ENCODE results near the gene ZNF280D. TPM values are rescaled to one million over a fixed set of nuclear protein-coding genes. Genes with fewer than 3 reads are reported as not detected.

Gene ZNF280D
- total and polyA plus RNA-seq, 2 of the 4 experiments (the other 2 are of a cell fraction) = 8.3 to 21.0 TPM

GRCh38 chr15:56677271-56677670, 56.0 kb downstream of the ZNF280D start:
- Histone ChIP-seq H3K4me1 (ENCODE audit: control insufficient read depth, insufficient read depth, low read length) (no peaks in the 10 kb centered on the region), H3K4me2 (ENCODE audit: low read depth, low read length) (no peak overlapping the region), H3K4ac (ENCODE audit: low read depth, low read length) (no peak overlapping the region), H3K36me3 (ENCODE audit: control insufficient read depth, insufficient read depth, low read length) (peaks cover 3% of the 10 kb centered on the region; the same call in 1 of the 2 replicates), H3K14ac (replicated peaks; ENCODE audit: low read depth, low read length) (no peak overlapping the region), H2AK5ac (ENCODE audit: low read depth, low read length) (no peak overlapping the region), H4K91ac (ENCODE audit: insufficient read depth, low read depth, low read length) (no peak overlapping the region), H3K23ac (ENCODE audit: low read depth, low read length) (no peak overlapping the region), H4K5ac (ENCODE audit: low read depth, low read length) (no peak overlapping the region), H2AK9ac (replicated peaks; ENCODE audit: low read depth, low read length, poor library complexity) (no peak overlapping the region), H2BK120ac (ENCODE audit: low read depth, low read length) (no peak overlapping the region), H4K20me1 (ENCODE audit: insufficient read depth, low read length) (no peaks in the 10 kb centered on the region), H4K8ac (ENCODE audit: low read depth in 2 of 2, low read length in 2 of 2) (no peak overlapping the region), H2BK5ac (ENCODE audit: low read depth, low read length, poor library complexity, severe bottlenecking) (no peak overlapping the region), H3K18ac (ENCODE audit: low read depth, low read length) (no peak overlapping the region), H3K9me3 (ENCODE audit: control insufficient read depth, insufficient read depth, low read length) (no peaks in the 10 kb centered on the region), H2BK15ac (ENCODE audit: low read depth, low read length) (no peak overlapping the region), H3K56ac (ENCODE audit: extremely low read depth, insufficient read depth, low read length) (no peak overlapping the region), H3K27me3 (ENCODE audit: control insufficient read depth, insufficient read depth, low read length) (no peaks in the 10 kb centered on the region), H3K9me1 (ENCODE audit: insufficient read depth, low read length) (no peaks in the 10 kb centered on the region), H2BK20ac (ENCODE audit: low read depth, low read length) (no peak overlapping the region), H3K9ac (ENCODE audit: low read depth, low read length) (no peak overlapping the region), H3K4me3 (ENCODE audit: insufficient read depth, low read depth, low read length) (no peak overlapping the region), H2AFZ (replicated peaks; ENCODE audit: low read length, poor library complexity) (no peak overlapping the region), H3K79me1 (ENCODE audit: low read depth in 1 of 2, low read length in 2 of 2) (peaks cover 0 to 6% of the 10 kb centered on the region in 2 experiments; a peak in 2 of 4 replicates), H3K27ac (ENCODE audit: insufficient read depth, low read length) (no peak overlapping the region)
- DNase-seq (no peak), ATAC-seq (ENCODE audit: low read depth) (no peak)
- in situ Hi-C loops (cut with MboI; ENCODE audit: low sequenced_read_pairs) (no loop called here), dilution Hi-C loops (cut with HindIII; ENCODE audit: low sequenced_read_pairs, unreplicated experiment) (no loop called here), intact Hi-C loops (cut with micrococcal nuclease) (no loop called here)
- BruUV-seq (replicated peaks) = no TSS peak
- CTCF ChIA-PET = interaction anchor here (1.0 kb wide), 1 partner anchor 186 kb away, joined by 3 read pairs; no protein-coding TSS in a partner anchor
- POLR2A ChIA-PET (ENCODE audit: unreplicated experiment) = no interaction called here
- TF ChIP-seq USF2 (IDR thresholded peaks at IDR 0.05; ENCODE audit: low read depth, low read length) (no peak), BHLHE40 (IDR thresholded peaks at IDR 0.05; ENCODE audit: low read depth, low read length) (no peak), POLR2A (IDR thresholded peaks at IDR 0.05; ENCODE audit: low read depth, low read length) (no peak), FOS (IDR thresholded peaks at IDR 0.05; ENCODE audit: low read depth, low read length) (no peak), SMC3 (IDR thresholded peaks at IDR 0.05; ENCODE audit: low read depth, low read length) (no peak), RAD21 (IDR thresholded peaks at IDR 0.05; ENCODE audit: low read length) (no peak), NFE2L2 (IDR thresholded peaks at IDR 0.05; ENCODE audit: low read depth, low read length) (no peak), MAZ (IDR thresholded peaks at IDR 0.05; ENCODE audit: borderline replicate concordance, low read depth, low read length) (no peak), CEBPB (IDR thresholded peaks at IDR 0.05; ENCODE audit: low read depth, low read length) (no peak), RCOR1 (IDR thresholded peaks at IDR 0.05; ENCODE audit: insufficient replicate concordance, low read length) (no peak), ELK1 (IDR thresholded peaks at IDR 0.05; ENCODE audit: borderline replicate concordance, low read depth, low read length) (no peak), CHD1 (IDR thresholded peaks at IDR 0.05; ENCODE audit: low read depth, low read length) (no peak), MXI1 (IDR thresholded peaks at IDR 0.05; ENCODE audit: borderline replicate concordance, low read depth, low read length) (no peak), RFX5 (IDR thresholded peaks at IDR 0.05; ENCODE audit: low read depth, low read length) (no peak), CTCF (conservative IDR thresholded peaks at IDR 0.05; ENCODE audit: low read depth, low read length) (no peak), MAFK (IDR thresholded peaks at IDR 0.05; ENCODE audit: low read depth, low read length) (no peak)
- WGBS, 2 experiments (ENCODE audit: extremely low coverage in 2 of 2, insufficient read length in 1 of 2) = no CpG with 5 or more reads among the region's 1 CpG
